Effector CD8-positive, alpha-beta T cell (primary cell): ENCODE data around the gene WARS2.
A peak's percentile ranks its signal among the peaks of the same experiment; 100 is the strongest.
"Not testable (repeated sequence)": the region's sequence is repeated elsewhere in the genome, so short reads cannot be mapped to it uniquely, and the experiment has no call there.

Source experiments
- DNase-seq: peaks from one replicate; lab custom pipeline; 2025; lab: John Stamatoyannopoulos, UW
- total RNA-seq, 4 experiments: gene quantifications; one replicate each; lab custom pipeline; 2026; lab: John Stamatoyannopoulos, UW

The WARS2 gene
- 9.1 to 24.0 (median 10.8) reads per million in 4 experiments for total RNA-seq

DNA sequence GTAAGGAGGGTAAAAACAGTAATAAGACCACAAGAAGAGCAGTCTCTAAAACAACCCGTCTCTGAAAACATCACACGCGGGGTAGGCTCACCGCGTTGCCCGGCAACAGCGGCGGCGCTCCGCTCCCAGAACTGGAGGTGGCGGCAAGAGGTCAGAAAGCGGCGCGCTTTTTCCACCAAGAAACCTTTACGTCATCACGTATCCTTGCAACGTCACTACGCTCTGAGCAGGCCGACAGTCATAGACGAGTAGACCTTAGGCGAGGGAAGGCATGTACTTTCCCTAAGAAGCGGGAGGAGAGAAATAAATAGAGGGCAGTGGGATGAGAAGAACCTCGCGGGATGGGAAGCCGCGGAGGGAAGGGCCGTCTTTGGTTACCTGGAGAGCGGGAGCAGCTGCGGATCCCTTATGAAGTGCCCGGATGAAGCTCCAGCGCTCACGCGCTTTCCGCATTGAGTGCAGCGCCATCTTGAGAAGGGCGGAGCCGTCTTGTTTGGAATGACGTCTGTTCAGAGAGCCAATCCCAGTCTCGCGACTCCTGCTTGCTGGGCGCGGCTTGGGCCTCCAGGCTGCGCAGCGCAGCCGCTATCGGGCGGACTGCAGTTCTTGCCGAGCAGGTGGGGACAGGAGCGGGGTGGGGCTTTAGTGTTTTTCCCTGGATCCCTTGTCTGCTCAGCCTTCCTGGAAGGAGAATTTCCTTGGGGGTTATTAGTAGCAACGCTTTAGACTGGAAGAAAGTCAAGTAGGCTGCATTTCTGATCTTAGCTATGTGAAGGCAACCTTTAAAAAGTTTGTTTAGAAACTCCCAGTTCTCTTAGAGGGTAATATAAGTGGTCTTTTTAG, at the start of gene WARS2:
Gene WARS2 (minus strand): TSS at position 477 of the 843 bp plus-strand sequence. CDS start 9 bp downstream, at position 468.
- DNase-seq, result peak; percentile 87

DNA sequence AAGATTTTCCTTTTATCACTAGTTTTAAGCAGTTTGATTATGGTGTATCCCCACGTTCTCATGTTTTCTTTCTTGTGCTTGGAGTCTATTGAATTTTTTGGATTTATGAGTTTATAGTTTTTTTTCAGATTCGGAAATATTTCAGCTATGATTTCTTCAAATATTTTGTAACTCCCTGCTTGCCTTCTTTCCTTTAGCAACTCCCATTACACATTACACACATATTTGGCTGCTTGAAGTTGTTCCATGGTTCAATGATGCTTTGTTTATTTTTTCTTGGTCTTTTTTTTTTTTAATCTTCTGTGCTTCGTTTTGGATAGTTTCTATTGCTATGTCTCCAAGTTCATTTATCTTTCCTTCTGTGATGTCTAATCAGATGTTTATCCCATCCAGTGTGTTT, 48.5 kb upstream of the WARS2 start:
- DNase-seq, result no peak

DNA sequence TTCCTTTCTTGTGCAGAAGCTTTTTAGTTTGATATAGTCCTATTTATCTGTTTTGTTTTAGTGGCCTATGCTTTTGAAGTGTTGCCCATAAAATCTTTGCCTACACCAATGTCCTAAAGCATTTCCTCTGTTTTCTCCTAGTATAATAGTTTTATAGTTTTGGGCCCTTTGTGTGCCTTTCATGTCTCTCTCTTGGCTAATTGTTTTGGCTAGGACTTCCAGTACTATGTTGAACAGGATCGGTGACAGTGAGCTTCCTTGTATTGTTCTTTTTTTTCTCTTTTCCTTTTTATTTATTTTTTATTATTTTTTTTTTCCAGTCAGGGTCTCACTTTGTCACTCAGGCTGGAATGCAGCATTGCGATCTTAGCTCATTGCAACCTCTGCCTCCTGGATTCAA, 47.0 kb upstream of the WARS2 start:
- no peak for DNase-seq

DNA sequence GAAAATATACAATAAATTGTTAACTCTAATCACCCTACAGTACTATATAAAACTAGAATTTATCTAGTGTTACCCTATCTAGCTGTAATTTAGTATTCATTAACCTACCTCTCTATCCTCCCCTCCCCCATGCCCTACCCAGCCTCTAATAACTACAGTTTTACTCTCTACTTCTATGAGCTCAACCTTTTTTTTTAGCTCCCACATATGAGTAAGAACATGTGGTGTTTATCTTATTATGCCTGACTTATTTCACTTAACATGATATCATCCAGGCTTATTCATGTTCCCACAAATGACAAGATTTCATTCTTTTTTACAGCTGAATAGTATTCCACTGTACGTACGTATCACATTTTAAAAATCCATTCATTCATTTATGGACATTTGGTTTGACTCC, 46.0 kb upstream of the WARS2 start:
- no peak for DNase-seq

DNA sequence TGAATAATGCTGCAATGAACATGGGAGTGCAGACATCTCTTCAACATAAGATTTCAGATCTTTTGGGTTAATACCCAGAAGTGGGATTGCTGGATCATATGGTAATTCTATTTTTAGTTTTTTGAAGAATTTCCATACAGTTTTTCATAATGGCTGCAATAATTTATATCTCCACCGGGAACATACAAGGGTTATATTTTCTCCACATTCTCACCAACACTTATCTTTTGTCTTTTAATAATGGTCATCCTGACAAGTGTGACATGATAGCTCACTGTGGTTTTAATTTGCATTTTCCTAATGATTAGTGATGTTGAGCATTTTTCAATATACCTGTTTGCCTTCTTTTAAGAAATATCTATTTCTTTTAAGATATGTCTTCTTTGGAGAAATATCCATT, 44.5 kb upstream of the WARS2 start:
- DNase-seq, result no peak

DNA sequence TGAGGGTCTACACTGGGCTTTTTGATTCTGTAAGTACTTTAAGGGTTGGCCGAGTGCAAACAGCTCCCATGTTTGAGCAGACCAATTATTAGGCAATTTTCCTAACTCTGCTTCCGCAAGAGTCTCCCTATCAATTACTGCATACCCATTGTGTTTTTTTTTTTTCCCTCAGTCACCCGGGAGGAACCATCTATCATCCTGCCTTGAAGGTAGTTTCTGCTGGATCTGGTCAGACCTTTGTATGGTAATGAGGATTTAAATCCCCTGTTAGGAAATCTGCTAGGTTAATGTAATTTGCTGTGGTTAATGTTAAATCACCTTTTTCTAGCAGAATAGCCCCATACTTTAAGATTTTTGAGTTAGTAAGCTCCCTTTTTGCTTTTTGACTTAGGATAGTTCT, 40.8 kb upstream of the WARS2 start:
- DNase-seq, result no peak

DNA sequence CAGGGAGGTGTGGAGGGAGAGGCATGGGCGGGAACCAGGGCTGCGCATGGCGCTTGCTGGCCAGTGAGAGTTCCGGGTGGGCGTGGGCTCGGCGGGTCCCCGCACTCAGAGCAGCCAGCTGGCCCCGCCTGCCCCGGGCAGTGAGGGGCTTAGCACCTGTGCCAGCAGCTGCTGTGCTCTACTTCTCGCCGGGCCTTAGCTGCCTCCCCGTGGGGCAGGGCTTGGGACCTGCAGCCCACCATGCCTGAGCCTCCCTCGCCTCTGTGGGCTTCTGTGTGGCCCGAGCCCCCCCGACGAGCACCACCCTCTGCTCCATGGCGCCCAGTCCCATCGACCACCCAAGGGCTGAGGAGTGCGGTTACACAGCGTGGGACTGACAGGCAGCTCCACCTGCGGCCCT, 38.6 kb upstream of the WARS2 start:
- DNase-seq, result no peak

DNA sequence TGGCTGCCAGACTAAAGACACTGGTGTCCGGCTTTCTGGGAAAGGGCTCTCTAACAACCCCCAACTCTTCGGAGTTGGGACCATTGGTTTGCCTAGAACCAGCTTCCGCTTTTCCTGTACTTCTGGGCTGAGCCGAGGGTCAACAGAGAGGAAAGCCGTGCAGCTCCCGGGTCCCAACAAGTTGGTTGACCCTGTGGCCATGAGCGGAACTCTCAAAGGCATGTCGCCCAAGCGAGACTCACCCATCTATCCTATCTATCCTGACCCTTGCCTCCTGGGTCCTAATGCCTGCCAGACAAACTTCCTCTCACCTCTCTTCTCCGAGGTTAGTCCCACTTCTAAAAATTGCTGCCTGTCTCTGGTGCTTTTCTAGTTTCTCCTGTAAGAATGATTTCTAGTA, 32.5 kb upstream of the WARS2 start:
- DNase-seq, result not testable (repeated sequence)

DNA sequence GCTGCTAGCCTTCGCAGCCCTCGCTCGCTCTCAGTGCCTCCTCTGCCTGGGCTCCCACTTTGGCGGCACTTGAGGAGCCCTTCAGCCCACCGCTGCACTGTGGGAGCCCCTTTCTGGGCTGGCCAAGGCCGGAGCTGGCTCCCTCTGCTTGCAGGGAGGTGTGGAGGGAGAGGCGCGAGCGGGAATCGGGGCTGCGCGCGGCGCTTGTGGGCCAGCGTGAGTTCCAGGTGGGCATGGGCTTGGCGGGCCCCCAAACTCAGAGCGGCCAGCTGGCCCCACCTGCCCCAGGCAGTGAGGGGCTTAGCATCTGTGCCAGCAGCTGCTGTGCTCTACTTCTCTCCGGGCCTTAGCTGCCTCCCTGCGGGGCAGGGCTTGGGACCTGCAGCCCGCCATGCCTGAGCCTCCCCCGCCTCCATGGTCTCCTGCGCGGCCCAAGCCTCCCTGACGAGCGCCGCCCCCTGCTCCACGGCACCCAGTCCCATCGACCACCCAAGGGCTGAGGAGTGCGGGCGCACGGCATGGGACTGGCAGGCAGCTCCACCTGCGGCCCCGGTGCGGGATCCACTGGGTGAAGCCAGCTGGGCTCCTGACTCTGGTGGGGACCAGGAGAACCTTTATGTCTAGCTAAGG, 31.0 kb upstream of the WARS2 start:
- DNase-seq, result not testable (repeated sequence)

DNA sequence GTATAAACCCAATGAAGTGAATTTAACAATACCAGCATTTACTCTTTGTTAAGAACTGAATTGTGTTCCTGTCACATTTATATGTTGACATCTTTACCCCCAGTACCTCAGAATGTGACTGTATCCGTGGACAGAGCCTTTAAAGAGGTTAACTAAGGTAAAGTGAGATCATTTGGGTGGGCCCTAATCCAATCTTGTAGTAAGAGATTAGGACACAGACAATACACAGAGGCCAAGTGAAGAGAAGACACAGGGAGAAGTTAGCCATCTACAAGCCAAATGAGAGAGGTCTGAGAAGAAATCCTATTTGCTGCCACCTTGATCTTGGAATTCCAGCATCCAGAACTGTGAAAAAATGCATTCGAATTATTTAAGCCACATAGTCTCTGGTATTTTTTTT, 22.9 kb upstream of the WARS2 start:
- no peak for DNase-seq

DNA sequence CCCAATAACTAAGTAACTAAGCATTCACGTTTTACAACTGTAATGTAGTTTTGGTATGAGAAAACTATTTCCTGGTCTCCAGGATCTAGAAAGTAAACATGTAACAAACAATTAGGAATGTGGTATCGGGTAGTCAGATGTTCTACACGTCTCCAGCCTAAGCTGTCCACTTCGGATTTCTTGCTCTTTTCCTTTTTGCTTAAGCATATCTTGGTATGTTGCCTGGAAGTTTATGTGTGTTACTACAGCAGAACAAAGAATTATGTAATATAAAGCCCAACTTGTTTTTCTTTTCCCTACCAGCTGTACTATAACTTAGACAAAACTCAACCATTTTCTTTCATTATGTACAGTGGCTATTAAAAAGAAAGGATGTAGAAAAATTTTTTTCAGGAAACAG, 20.4 kb upstream of the WARS2 start:
- no peak for DNase-seq

DNA sequence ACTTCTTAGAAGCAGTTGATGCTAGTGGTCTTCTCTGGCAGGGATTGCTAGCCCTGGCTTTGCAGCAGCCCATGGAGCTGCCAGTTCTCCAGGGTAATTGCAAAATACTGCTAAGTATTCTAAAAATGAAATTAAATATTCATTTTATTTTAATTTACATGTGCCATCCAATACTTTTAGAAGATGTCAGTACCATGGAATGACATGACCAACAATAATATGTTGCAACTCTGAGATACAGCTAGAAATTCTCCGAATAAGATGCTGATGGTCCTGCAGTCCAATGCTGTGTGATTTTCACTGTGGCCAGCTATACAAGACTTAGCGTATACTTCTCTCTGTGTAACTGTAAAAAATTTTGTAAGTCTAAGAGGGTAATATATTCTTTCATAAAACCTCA, 20.0 kb upstream of the WARS2 start:
- no peak for DNase-seq

DNA sequence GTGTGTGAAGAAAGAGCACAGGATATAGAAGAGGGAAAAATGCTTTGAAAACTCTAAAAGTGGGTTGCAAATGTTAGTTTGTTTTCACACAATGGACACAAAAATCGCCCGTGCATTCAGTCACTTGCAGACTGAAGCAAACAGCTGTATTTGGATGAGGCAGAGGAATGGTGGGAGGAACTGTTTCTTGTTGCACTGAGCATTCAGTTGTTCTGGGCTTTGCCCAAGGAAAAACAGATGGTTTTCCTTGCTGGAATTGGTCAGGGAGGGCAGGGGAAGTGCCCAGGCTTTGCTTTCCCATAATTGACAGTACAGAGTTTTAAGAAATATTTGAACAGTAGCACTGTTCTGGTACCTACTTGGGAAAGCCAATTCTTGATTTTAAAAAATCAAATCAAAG, 19.5 kb upstream of the WARS2 start:
- no peak for DNase-seq

DNA sequence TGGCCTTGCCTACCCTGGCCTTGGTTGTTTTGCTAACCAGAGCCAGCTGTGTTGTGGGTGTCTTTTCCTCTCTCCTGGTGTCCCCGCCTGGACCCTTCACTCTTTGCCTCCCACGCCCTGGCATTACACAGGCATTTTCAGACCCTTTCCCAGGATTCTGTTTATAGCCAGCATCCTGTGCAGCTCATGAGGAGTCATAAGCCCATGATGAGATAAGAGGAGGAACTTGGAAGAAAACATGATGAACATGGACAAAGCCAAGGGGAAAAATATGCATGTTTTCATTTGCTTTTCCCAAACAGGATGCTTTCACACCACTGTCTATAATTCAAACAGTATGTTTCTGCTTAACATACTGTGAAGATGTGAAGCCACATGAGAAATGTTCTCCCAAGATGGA, 18.7 kb upstream of the WARS2 start:
- no peak for DNase-seq

DNA sequence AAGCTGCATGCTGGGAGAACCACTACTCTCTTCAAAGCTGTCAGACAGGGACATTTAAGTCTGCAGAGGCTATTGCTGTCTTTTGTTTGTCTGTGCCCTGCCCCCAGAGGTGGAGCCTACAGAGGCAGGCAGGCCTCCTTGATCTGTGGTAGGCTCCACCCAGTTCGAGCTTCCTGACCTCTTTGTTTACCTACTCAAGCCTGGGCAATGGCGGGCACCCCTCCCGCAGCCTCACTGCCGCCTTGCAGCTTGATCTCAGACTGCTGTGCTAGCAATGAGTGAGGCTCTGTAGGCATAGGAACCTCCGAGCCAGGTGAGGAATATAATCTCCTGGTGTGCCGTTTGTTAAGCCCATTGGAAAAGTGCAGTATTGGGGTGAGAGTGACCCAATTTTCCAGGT, 16.3 kb upstream of the WARS2 start:
- DNase-seq, result not testable (repeated sequence)

DNA sequence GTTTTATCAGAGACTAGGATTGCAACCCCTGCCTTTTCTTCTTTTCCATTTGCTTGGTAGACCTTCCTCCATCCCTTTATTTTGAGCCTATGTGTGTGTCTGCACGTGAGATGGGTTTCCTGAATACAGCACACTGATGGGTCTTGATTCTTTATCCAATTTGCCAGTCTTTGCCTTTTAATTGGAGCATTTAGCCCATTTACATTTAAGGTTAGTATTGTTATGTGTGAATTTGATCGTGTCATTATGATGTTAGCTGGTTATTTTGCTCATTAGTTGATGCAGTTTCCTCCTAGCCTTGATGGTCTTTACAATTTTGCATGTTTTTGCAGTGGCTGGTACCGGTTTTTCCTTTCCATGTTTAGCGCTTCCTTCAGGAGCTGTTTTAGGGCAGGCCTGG, 14.6 kb upstream of the WARS2 start:
- DNase-seq, result not testable (repeated sequence)

DNA sequence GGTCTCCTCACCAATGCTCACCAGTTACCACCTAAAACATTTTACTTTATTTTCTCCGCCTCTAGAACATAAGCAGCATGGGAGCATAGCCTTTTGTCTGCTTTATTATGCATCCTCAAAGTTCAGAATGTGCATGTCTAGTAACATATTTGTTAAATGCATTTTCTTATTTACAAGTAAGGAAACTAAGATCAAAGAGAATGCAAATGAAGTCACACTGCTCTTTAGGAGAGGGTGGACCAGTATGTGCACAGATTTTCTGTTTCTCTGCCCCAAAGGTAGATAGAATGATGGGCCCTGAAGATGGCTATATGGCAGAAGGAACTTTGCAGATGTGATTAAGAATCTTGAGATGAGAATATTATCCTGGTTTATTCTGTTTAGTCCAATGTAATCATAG, 9.7 kb upstream of the WARS2 start:
- no peak for DNase-seq

DNA sequence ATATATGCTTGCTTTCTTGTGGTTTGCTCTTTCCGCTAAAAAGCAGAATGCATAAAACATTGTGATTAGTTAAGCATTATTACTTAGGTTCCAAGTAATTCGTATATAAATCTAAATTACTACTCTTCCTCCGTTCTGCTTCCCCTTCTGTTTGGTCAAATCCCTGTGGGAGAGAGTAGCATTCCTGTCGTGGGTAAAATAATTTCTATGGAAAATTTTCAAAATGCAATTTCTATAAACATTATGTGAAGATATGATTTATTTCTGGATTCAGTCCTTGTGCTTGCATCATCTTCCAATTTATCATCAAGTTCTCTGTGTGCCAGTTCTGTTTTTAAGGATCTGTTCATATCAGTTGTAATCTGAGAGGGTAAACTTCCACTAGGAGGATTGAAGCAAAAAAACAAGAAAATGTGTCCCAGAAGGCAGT, 7.2 kb upstream of the WARS2 start:
- no peak for DNase-seq

DNA sequence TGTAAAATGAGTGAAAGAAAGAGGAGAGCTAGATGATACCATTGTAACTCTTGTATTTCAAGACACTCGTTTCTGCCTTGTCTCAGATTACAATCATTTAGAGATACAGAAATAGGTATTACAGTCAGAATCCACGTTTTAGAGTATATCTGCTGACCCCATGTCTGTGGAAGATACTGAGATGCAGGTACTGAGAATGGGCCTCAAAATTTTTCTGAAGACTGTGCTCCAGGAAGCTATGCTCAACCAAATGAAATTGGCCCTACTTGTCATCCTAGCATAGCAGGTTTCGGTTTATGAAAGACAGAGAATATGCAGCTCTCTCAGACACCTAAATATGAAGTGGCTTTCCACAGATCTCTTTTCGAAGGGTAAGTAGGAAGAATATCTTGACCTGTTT, 6.0 kb upstream of the WARS2 start:
- DNase-seq, result no peak

DNA sequence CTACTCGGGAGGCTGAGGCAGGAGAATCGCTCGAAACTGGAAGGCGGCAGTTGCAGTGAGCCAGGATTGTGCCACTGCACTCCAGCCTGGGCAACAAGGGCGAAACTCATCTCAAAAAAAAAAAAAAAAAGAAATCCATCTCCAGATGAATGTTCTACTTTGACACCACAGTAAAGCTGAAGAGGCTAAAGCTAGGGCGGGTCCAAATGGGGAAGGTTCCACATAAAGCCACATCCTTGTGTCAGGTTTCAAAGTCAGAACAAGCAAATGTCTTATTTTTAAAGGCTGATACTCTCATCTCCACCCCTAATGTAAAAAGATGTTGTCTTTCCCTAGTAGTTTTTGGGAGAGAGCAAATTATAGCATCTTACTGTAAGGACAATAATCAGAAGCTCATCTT, 4.4 kb upstream of the WARS2 start:
- no peak for DNase-seq

DNA sequence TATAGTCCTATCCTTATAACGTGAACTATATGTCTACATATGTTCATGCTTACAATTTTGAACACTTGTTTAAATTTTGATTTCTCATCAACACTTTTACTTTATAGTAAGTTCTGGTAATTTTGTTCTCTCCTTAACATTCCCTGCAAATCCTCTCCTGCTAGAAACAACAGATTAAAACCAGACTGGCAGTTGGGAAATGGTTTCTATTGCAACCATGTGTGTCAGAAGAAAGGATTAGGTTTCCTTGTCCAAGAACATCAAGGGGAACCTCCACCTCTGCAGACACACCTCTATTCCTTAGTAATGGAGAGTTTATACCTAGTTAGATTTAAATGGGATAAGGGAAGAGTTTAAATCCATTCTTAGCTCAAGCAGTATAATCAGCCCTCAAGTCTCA, 3.3 kb upstream of the WARS2 start:
- DNase-seq, result no peak

DNA sequence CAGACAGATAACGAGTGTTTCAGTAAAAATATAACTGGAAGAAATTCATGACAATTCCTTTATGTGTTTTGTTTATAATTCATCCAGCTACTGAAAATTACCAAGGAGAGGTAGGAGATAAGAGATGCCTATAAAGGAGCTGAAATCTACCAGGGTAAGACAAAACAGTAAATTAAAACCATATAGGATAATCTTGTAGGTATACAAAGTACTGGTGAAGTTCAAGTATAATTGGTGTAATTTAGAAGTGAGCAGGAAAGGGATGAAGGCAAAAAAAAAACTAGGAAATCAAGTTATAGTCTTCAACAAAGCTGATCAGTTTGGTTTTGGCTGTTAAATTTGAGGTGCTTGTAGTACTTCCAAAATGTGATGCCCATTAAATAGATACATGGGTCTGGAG, 1.2 kb upstream of the WARS2 start:
- DNase-seq, result no peak

DNA sequence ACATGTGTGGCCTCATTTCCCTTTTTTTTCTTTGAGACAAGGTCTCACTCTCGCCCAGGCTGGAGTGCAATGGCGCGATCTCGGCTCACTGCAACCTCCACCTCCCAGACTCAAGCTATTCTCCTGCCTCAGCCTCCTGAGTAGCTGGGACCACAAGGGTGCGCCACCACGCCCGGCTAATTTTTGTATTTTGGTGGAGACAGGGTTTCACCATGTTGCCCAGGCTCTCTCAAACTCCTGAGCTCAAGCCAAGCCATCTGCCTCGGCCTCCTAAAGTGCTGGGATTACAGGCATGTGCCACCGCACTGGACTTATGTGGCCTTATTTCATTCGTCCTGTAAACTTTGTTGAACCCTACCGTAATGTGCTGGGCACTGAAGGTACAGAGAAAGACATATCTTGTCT, 569 bp upstream of the WARS2 start:
- DNase-seq, result peak; percentile 4

DNA sequence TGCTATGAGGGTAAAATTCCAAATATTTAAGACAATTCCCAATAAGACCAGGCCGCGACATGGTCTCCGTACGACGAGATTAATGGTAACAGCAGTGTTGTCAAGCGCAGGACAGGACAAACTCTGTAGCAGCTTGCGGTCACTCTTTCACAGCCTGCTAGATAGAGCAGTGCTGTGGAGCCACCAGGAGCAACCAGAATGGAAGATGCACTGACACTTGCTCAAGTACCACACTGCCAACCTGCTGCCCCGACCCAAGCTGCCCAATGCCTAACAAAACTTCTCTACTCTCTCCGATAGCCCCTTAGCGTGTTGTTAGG, 636 bp downstream of the WARS2 start:
- DNase-seq, result no peak
